Posterior cingulate gyrus (tissue), 11 donors: ENCODE data around the gene SMC5.
"Not testable (repeated sequence)": the region's sequence is repeated elsewhere in the genome, so short reads cannot be mapped to it uniquely, and the experiment has no call there.

ENCODE experiments used
- DNase-seq, 10 donors: peaks; one replicate each; pipeline versions ENCODE4 v3.0.0 to v3.0.0-alpha.2; 2020 to 2021; ENCODE audit warnings: mixed read lengths in 3 of 10
- intact Hi-C: fragments of 100-400 bp; cut with DNase I; formaldehyde crosslinking; loops from one replicate; pipeline ENCODE4 v1.15.1; 2023

SMC5 gene

GRCh38 chr9:70261131-70261870 lies 2.5 kb downstream of the SMC5 start:
- intact Hi-C loops, result no loop called here
- DNase-seq, result no peak

GRCh38 chr9:70262366-70262765 lies 3.6 kb downstream of the SMC5 start:
- intact Hi-C loops, result no loop called here
- no peak for DNase-seq

GRCh38 chr9:70262948-70263347 lies 4.2 kb downstream of the SMC5 start:
- intact Hi-C loops, result no loop called here
- DNase-seq, result no peak

- DNase-seq, result no peak
- intact Hi-C loops, result no loop called here
Measured at GRCh38 chr9:70263421-70263820, 4.6 kb downstream of the SMC5 start.

GRCh38 chr9:70278305-70278704 lies 19.5 kb downstream of the SMC5 start:
- DNase-seq, result no peak
- intact Hi-C loops, result no loop called here

GRCh38 chr9:70283848-70284247 lies 25.1 kb downstream of the SMC5 start:
- DNase-seq, result no peak
- intact Hi-C loops, result no loop called here

GRCh38 chr9:70285246-70285645 lies 26.5 kb downstream of the SMC5 start:
- intact Hi-C loops, result no loop called here
- DNase-seq, result no peak

- no peak for DNase-seq
- intact Hi-C loops, result no loop called here
Measured at GRCh38 chr9:70285981-70286598, 27.3 kb downstream of the SMC5 start.

GRCh38 chr9:70290626-70291025 lies 31.8 kb downstream of the SMC5 start:
- intact Hi-C loops, result no loop called here
- DNase-seq, result no peak

GRCh38 chr9:70291446-70291845 lies 32.7 kb downstream of the SMC5 start:
- no peak for DNase-seq
- intact Hi-C loops, result no loop called here

GRCh38 chr9:70292253-70292652 lies 33.5 kb downstream of the SMC5 start:
- DNase-seq, result no peak
- intact Hi-C loops, result no loop called here

GRCh38 chr9:70293214-70293613 lies 34.4 kb downstream of the SMC5 start:
- no peak for DNase-seq
- intact Hi-C loops, result no loop called here

GRCh38 chr9:70297141-70297540 lies 38.4 kb downstream of the SMC5 start:
- DNase-seq, result no peak
- intact Hi-C loops, result no loop called here

GRCh38 chr9:70298245-70298771 lies 39.5 kb downstream of the SMC5 start:
- no peak for DNase-seq
- intact Hi-C loops, result no loop called here

- intact Hi-C loops, result no loop called here
- DNase-seq, result no peak
Measured at GRCh38 chr9:70303268-70303667, 44.5 kb downstream of the SMC5 start.

GRCh38 chr9:70304810-70305209 lies 46.0 kb downstream of the SMC5 start:
- no peak for DNase-seq
- intact Hi-C loops, result no loop called here

GRCh38 chr9:70315389-70315788 lies 56.6 kb downstream of the SMC5 start:
- DNase-seq, result no peak
- intact Hi-C loops, result no loop called here

- no peak for DNase-seq
- intact Hi-C loops, result no loop called here
Measured at GRCh38 chr9:70318002-70318401, 59.2 kb downstream of the SMC5 start.

GRCh38 chr9:70322096-70322495 lies 63.3 kb downstream of the SMC5 start:
- DNase-seq, result no peak
- intact Hi-C loops, result no loop called here

- intact Hi-C loops, result no loop called here
- no peak for DNase-seq
Measured at GRCh38 chr9:70324963-70325362, 66.2 kb downstream of the SMC5 start.

- DNase-seq, result peak in 1 of 10 donors; percentile 48
- intact Hi-C loops, result not testable (repeated sequence)
Measured at GRCh38 chr9:70328625-70329024, 69.8 kb downstream of the SMC5 start.

GRCh38 chr9:70340572-70340971 lies 81.8 kb downstream of the SMC5 start:
- no peak for DNase-seq
- intact Hi-C loops, result loop anchor here (2.0 to 5.0 kb wide), 2 partner anchors 147 to 262 kb away; no protein-coding TSS in a partner anchor
